Skeletal muscle tissue (tissue), 4 donors: ENCODE results near the gene FANCI. TPM values are rescaled to one million over a fixed set of nuclear protein-coding genes. Genes with fewer than 3 reads are reported as not detected.

Source experiments
- H3K27ac ChIP-seq: one replicate; pipeline ENCODE4 v1.7.0; 2013; ENCODE audit warnings: mild to moderate bottlenecking, low read depth, low read length, inconsistent platforms
- H3K27me3 ChIP-seq, 3 donors: one replicate each; pipeline ENCODE4 v1.7.0; 2013; ENCODE audit warnings: low read length in 3 of 3; ENCODE audit not compliant: control insufficient read depth in 3 of 3, insufficient read depth in 3 of 3
- H3K36me3 ChIP-seq, 3 donors: one replicate each; pipeline ENCODE4 v1.7.0; 2013; ENCODE audit warnings: low read length in 3 of 3; ENCODE audit not compliant: control insufficient read depth in 3 of 3, insufficient read depth in 3 of 3
- H3K4me1 ChIP-seq, 3 donors: one replicate each; pipeline ENCODE4 v1.7.0; 2013; ENCODE audit warnings: low read length in 3 of 3, mild to moderate bottlenecking in 3 of 3; ENCODE audit not compliant: control insufficient read depth in 3 of 3, insufficient read depth in 3 of 3
- H3K4me3 ChIP-seq, 3 donors: one replicate each; pipeline ENCODE4 v1.7.0; 2013; ENCODE audit warnings: low read length in 3 of 3
- H3K9ac ChIP-seq, 3 donors: one replicate each; pipeline ENCODE4 v1.7.0; 2013; ENCODE audit warnings: low read length in 3 of 3, mild to moderate bottlenecking in 3 of 3, moderate library complexity in 2 of 3, low read depth in 1 of 3
- H3K9me3 ChIP-seq, 3 donors: one replicate each; pipeline ENCODE4 v1.7.0; 2013; ENCODE audit warnings: low read length in 3 of 3; ENCODE audit not compliant: control insufficient read depth in 3 of 3
- total RNA-seq: library from RNA; depleted of rRNA; stranded (reverse); fragments of >200 nt; gene quantifications from one replicate; pipeline ENCODE4 v1.2.3, GENCODE V29; 2014
- donor health status: Osteomylitis.

Gene FANCI
- total RNA-seq, 1 donor from 2014 or later: 12.0 TPM

DNA sequence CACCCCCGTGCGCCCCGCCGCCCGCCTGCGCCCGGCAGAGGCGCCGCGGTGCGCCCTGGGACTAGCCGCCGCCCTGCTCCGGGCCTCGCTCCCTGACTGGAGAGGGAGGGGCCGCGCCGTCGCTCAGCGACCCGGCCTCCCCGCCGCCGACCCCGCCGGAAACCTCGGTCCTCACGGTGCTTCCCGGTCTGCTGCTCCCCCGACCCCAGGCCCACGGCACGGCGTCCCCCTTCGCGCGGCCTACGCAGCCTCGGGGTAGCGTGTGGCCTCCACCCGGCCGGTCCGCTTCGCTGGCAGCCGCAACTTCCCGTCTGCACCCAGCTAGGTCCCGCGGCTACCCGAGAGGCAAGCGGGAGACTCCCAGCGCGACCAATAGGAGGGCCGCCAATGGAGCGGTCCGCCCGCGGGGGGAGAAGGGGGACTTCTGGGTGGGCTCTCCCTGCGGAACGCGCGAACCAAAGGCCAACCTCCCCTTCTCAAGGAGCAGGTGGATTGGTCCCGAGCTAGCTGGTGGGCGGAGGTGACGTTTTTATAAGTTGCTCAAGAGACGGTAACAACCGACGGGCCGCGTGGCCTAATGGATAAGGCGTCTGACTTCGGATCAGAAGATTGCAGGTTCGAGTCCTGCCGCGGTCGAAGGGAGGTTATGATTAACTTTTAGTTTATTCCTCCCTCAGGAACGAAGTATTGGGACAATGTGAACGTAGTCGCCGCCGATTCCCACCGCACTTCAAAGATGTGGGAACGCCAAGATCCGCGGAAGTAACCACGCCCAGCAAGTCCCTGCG lies 90.9 kb downstream of the FANCI start, which contains the start of gene POLG:
TSS of gene POLG (minus strand) at position 315 of the 788 bp plus-strand sequence. CDS start 1,070 bp downstream, outside the sequence.
- peak within 1 kb of the TSS; percentile 81 to 90 (median 87) for H3K9ac ChIP-seq
- peak within 1 kb of the TSS; percentile 85 to 88 (median 87) for H3K4me3 ChIP-seq
- H3K36me3 ChIP-seq: peaks cover 25 to 33% (median 30%) of the 10 kb centered on the region in 3 donors
- H3K27ac ChIP-seq: peak within 1 kb of the TSS; percentile 78
- H3K4me1 ChIP-seq: peaks cover 39 to 53% (median 41%) of the 10 kb centered on the region in 3 donors
- H3K9me3 ChIP-seq: no peaks in the 10 kb centered on the region
- no peaks in the 10 kb centered on the region for H3K27me3 ChIP-seq

DNA sequence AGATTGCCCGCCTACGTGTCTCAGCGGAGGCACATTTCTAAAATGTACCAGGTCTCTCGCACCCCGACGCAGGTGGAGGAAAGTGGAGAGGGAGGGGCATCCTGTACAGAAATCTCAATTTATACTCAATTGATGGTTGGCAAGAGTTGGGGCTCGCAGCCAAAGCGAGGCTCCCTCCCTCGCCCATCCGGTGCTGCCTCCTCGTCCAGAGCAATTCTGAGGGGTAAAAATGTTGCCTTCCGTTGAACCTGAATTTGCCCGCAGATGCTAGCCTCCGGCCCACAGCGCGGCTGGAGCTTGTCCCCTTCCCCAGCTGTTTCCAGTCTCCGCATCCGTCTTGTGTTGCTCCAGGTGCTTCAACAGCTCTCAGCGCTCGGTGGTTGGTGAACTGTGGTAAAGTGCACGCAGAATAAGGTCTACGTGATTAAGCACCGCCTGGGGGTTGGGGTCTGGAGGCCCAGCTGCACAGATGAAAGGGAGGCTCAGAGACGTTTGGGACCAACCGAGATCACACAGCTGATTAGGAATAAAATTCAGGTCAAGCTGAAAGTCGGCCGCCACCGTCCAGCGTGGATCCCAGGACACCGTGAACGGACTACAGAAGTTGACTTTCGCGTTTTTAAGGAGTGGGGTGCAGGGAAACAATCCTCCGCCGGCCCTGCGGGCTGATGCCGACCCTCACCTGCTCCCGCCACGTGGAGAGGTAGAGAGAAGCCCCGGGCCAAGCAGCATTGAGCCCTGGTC lies 91.7 kb downstream of the FANCI start:
- Histone ChIP-seq H3K4me3 (peak overlapping the region; percentile 60 to 77 (median 73)), H3K27ac (no peak overlapping the region), H3K9me3 (no peaks in the 10 kb centered on the region), H3K27me3 (no peaks in the 10 kb centered on the region), H3K36me3 (peaks cover 17 to 26% (median 22%) of the 10 kb centered on the region in 3 donors), H3K4me1 (peaks cover 33 to 46% (median 35%) of the 10 kb centered on the region in 3 donors), H3K9ac (peak overlapping the region; percentile 12 to 69 (median 46))

DNA sequence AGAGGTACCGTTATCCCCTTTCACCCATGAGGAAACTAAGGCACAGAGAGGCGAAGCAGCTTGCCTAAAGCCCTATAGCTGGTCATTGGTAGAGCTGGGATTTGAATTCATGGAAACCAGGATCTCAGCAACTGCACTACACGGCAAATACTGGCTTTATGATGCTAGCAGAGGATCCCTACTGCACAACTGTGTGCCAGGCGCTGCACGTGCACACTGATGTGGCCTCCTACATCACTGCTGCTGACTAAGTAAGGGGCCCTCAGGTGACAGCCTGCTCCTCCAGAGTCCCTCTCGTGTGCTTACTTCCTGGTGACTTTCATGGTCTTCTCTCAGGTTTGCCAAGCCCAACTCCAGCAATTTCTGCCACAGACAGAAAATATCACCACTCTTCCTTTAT lies 94.3 kb downstream of the FANCI start:
- Histone ChIP-seq H3K27ac (no peak overlapping the region), H3K9me3 (no peaks in the 10 kb centered on the region), H3K9ac (no peak overlapping the region), H3K36me3 (peaks cover under 1 to 4% (median 3%) of the 10 kb centered on the region in 3 donors), H3K4me1 (peaks cover 17 to 24% (median 19%) of the 10 kb centered on the region in 3 donors), H3K4me3 (no peak overlapping the region), H3K27me3 (peaks cover 0 to 3% (median under 1%) of the 10 kb centered on the region in 3 donors)

DNA sequence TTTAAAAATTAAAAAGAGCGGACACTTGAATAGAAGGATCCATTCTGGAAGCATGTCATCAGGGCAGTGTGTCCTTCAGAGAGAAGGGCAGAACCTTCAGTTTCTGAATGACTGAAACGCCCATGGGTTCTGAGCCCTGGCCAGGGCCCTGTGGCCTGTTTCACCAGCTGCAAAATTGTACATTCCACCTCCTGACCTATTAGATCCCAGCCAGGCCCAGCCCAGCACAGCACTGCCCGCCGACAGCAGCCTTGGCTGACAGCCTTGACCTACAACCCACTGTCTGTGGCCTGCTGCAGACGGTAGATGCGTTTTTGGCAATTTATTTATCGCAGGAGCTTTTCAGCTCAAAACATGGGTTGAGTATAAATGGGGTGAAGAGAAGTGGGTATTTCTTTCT lies 96.8 kb downstream of the FANCI start:
- Histone ChIP-seq H3K9ac (no peak overlapping the region), H3K27me3 (peaks cover 0 to 5% (median 3%) of the 10 kb centered on the region in 3 donors), H3K9me3 (no peaks in the 10 kb centered on the region), H3K36me3 (no peaks in the 10 kb centered on the region), H3K4me1 (peaks cover 3 to 5% (median 4%) of the 10 kb centered on the region in 3 donors), H3K4me3 (no peak overlapping the region), H3K27ac (no peak overlapping the region)

DNA sequence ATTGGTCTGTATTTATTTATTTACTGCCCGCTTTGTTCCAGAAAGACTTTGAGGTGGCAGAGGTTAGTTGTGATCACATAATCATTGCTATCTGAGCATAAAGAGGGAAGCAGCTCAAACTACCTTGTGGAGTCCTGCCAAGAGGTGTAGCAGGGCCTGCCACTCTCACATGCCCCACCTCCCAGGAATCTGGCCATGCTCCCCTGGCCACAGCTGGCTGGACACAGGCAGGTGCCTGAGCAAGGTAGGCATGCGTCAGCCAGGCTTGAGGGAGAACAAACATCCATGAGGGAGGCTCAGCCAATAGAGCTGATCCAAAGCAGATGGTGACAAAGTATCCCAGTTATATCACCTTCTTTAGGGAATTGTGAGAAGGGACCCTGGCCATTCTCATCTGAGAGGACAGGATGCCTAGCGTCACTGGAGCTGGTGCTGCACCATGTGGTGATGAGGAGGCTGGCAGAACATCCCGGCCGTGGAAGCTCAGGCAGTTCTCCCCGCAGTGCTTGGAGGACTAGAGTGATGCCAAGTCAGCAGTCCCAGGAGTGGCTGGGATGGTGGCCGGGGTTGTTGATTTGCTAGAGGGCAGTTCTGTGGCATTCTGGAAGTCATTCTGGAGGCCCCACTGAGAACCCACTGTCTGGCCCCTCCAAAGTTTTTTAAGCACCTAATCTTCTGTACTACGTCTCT lies 97.7 kb downstream of the FANCI start:
- Histone ChIP-seq H3K27me3 (peaks cover 8 to 13% (median 10%) of the 10 kb centered on the region in 3 donors), H3K4me1 (peaks cover 0 to 3% (median 2%) of the 10 kb centered on the region in 3 donors), H3K9ac (no peak overlapping the region), H3K27ac (no peak overlapping the region), H3K4me3 (no peak overlapping the region), H3K36me3 (no peaks in the 10 kb centered on the region), H3K9me3 (no peaks in the 10 kb centered on the region)

DNA sequence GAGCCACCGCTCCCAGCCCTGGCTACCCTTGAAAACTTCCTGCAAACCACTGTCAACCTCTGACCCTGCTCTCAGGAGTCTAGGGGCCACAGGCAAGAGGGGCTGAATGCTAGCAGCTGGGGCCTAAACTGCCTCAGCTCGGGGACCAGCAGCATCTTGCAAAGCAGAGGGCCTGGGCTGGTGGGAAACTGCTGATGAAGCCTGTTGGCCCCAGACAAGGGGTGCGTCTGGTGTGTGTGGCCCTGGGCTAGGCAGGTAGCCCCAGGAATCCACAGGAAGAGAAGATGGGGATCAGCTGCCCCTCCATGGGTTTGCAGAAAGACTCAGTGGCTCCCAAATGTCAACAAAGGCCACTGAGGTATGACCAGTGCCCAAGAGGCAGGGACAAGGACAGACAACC lies 99.1 kb downstream of the FANCI start:
- H3K9me3 ChIP-seq: no peaks in the 10 kb centered on the region
- H3K9ac ChIP-seq: no peak overlapping the region
- peaks cover 15 to 22% (median 19%) of the 10 kb centered on the region in 3 donors for H3K27me3 ChIP-seq
- H3K36me3 ChIP-seq: no peaks in the 10 kb centered on the region
- no peak overlapping the region for H3K4me3 ChIP-seq
- H3K27ac ChIP-seq: no peak overlapping the region
- H3K4me1 ChIP-seq: peaks cover 0 to 3% (median 2%) of the 10 kb centered on the region in 3 donors

DNA sequence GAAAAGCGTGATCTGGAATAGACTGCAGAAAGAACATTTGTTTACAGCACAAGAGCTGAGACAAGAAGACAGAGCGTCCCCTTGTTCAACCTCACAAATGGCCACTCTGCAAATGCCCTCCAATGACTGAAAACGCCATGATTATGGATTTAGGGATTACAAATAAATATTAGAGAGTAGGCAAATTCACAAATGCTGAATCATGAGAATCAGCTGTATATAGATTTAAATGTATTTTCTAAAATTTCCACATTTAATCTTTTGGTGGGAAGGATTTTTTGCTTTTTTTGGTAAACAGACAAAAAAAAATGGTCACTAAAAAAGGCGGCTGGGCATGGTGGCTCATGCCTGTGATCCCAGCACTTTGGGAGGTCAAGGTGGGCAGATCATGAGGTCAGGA lies 101.5 kb downstream of the FANCI start:
- Histone ChIP-seq H3K4me3 (no peak overlapping the region), H3K36me3 (no peaks in the 10 kb centered on the region), H3K4me1 (no peaks in the 10 kb centered on the region), H3K9me3 (no peaks in the 10 kb centered on the region), H3K27me3 (peaks cover 23 to 29% (median 26%) of the 10 kb centered on the region in 3 donors), H3K9ac (no peak overlapping the region), H3K27ac (no peak overlapping the region)

DNA sequence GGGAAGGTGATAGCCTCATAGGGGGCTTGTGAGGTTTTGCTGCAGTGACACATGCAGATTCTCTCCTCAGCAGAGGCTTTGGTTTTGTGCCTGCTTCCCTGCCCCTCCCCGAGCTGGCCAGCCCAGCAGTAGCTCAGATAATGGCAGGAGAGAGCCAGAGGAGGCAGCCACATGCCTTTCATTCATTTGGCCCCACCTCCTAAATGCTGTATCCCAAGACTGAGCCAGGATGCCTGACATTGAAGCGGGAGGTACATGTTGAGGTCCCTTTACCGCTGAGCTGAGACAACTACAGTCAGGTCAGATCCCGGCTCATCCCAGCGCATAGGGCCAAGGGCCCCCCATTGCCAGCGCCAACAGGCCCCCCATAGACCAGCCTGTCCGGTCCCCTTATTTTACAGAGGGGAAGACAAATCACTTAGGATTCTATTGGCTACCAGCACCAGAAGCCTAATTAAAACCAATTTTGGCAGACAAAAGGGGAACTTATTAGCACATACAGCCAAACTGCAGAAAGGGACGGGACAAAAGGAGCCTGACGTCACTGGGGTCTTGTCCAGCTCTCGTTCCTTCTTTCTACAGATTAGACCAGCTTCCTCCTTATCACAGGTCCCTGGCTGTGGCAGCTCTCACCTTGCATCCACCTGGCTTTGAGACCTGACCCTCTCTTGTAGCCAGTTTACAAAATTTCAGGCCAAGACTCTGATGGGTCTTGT lies 102.9 kb downstream of the FANCI start:
- no peaks in the 10 kb centered on the region for H3K9me3 ChIP-seq
- no peak overlapping the region for H3K27ac ChIP-seq
- no peak overlapping the region for H3K9ac ChIP-seq
- no peaks in the 10 kb centered on the region for H3K36me3 ChIP-seq
- H3K4me3 ChIP-seq: no peak overlapping the region
- peaks cover 23 to 30% (median 29%) of the 10 kb centered on the region in 3 donors for H3K27me3 ChIP-seq
- H3K4me1 ChIP-seq: no peaks in the 10 kb centered on the region

DNA sequence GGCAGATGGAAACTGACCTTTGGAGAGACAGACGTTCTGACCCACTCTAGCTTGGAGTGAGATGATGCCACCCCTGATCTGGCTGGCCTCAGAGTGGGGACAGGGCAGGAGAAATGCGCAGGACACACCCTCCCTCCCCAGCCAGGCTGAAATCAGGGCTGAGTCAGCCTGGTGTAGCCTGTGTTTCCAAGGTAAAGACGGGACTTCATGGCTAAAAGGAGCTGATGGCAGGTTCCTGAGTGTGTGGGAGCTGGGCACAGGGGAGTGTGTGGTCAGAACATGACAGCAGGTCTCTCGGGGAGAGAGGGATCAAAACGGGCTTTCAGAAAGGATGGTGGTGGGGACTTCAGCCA lies 105.4 kb downstream of the FANCI start:
- H3K9me3 ChIP-seq: no peaks in the 10 kb centered on the region
- no peaks in the 10 kb centered on the region for H3K4me1 ChIP-seq
- no peak overlapping the region for H3K4me3 ChIP-seq
- H3K9ac ChIP-seq: no peak overlapping the region
- H3K27me3 ChIP-seq: peaks cover 36 to 43% (median 37%) of the 10 kb centered on the region in 3 donors
- H3K36me3 ChIP-seq: no peaks in the 10 kb centered on the region
- no peak overlapping the region for H3K27ac ChIP-seq
